Nephron (organoid): ENCODE results near the gene SLPI.

Source experiments
- H3K27ac Mint-ChIP-seq, 3 experiments: 2 replicates each; pipeline ENCODE4 v1.8.0; 2020; ENCODE audit warnings: mixed read lengths in 3 of 3, mild to moderate bottlenecking in 2 of 3, moderate library complexity in 1 of 3
- H3K27me3 Mint-ChIP-seq: 2 replicates; pipeline ENCODE4 v1.8.0; 2021; ENCODE audit warnings: low read depth, mild to moderate bottlenecking, moderate library complexity, mixed read lengths
- H3K36me3 Mint-ChIP-seq: 2 replicates; pipeline ENCODE4 v1.8.0; 2020; ENCODE audit warnings: low read depth, mixed read lengths
- H3K4me1 Mint-ChIP-seq: 2 replicates; pipeline ENCODE4 v1.8.0; 2020; ENCODE audit warnings: mixed read lengths
- H3K4me3 Mint-ChIP-seq, 3 experiments: 2 replicates each; pipeline ENCODE4 v1.8.0; 2020; ENCODE audit warnings: mild to moderate bottlenecking in 3 of 3, mixed read lengths in 3 of 3, moderate library complexity in 2 of 3
- H3K9me3 Mint-ChIP-seq: 2 replicates; pipeline ENCODE4 v1.8.0; 2020; ENCODE audit warnings: mixed read lengths
- CTCF ChIP-seq, 3 experiments: fragments of 200-600 bp; sonication (generic); IDR thresholded peaks; one replicate each; pipeline ENCODE4 v1.5.0; 2021; ENCODE audit warnings: antibody characterized with exemption in 3 of 3; ENCODE audit not compliant: unreplicated experiment in 3 of 3

The SLPI gene

GRCh38 chr20:45223136-45223535 is 31.2 kb downstream of the SLPI start:
- H3K4me1 Mint-ChIP-seq = no peaks in the 10 kb centered on the region
- H3K4me3 Mint-ChIP-seq = no peak overlapping the region
- no peak overlapping the region for H3K27ac Mint-ChIP-seq
- no peak for TF ChIP-seq CTCF (IDR thresholded peaks at IDR 0.05; ENCODE audit: unreplicated experiment in 3 of 3)
- H3K36me3 Mint-ChIP-seq = no peaks in the 10 kb centered on the region
- H3K9me3 Mint-ChIP-seq = no peaks in the 10 kb centered on the region
- H3K27me3 Mint-ChIP-seq = peaks cover 27% of the 10 kb centered on the region

GRCh38 chr20:45221076-45221475 is 33.3 kb downstream of the SLPI start, which contains the start of gene SEMG2:
TSS of gene SEMG2 (plus strand) at chr20:45221373. CDS start at chr20:45221390, 17 bp downstream.
- Mint-ChIP-seq H3K4me1 (no peaks in the 10 kb centered on the region), H3K9me3 (no peaks in the 10 kb centered on the region), H3K27me3 (peaks cover 27% of the 10 kb centered on the region), H3K36me3 (no peaks in the 10 kb centered on the region), H3K27ac (no peak within 1 kb of the TSS), H3K4me3 (no peak within 1 kb of the TSS)
- no peak for TF ChIP-seq CTCF (IDR thresholded peaks at IDR 0.05; ENCODE audit: unreplicated experiment in 3 of 3)

- H3K27ac Mint-ChIP-seq = no peak overlapping the region
- peaks cover 18% of the 10 kb centered on the region for H3K27me3 Mint-ChIP-seq
- H3K4me3 Mint-ChIP-seq = no peak overlapping the region
- H3K36me3 Mint-ChIP-seq = no peaks in the 10 kb centered on the region
- H3K9me3 Mint-ChIP-seq = no peaks in the 10 kb centered on the region
- no peaks in the 10 kb centered on the region for H3K4me1 Mint-ChIP-seq
- TF ChIP-seq CTCF (IDR thresholded peaks at IDR 0.05; ENCODE audit: unreplicated experiment in 3 of 3) = no peak
These were observed 35.7 kb downstream of the SLPI start for GRCh38 chr20:45218636-45219035.

GRCh38 chr20:45218124-45218523 is 36.2 kb downstream of the SLPI start:
- H3K4me1 Mint-ChIP-seq = no peaks in the 10 kb centered on the region
- no peaks in the 10 kb centered on the region for H3K36me3 Mint-ChIP-seq
- H3K9me3 Mint-ChIP-seq = no peaks in the 10 kb centered on the region
- H3K27ac Mint-ChIP-seq = no peak overlapping the region
- TF ChIP-seq CTCF (IDR thresholded peaks at IDR 0.05; ENCODE audit: unreplicated experiment in 3 of 3) = no peak
- H3K4me3 Mint-ChIP-seq = no peak overlapping the region
- H3K27me3 Mint-ChIP-seq = peaks cover 18% of the 10 kb centered on the region

GRCh38 chr20:45212836-45213235 is 41.5 kb downstream of the SLPI start:
- Mint-ChIP-seq H3K27me3 (peaks cover 4% of the 10 kb centered on the region), H3K4me1 (no peaks in the 10 kb centered on the region)

More at GRCh38 chr20:45212836-45213235, 41.5 kb downstream of the SLPI start:
- Mint-ChIP-seq H3K36me3 (no peaks in the 10 kb centered on the region), H3K27ac (no peak overlapping the region), H3K4me3 (no peak overlapping the region), H3K9me3 (no peaks in the 10 kb centered on the region)
- TF ChIP-seq CTCF (IDR thresholded peaks at IDR 0.05; ENCODE audit: unreplicated experiment in 3 of 3) = no peak
